ENCODE measurements around the gene RMDN2.
"Not testable (repeated sequence)": the region's sequence is repeated elsewhere in the genome, so short reads cannot be mapped to it uniquely, and the experiment has no call there.

RMDN2 gene

DNA sequence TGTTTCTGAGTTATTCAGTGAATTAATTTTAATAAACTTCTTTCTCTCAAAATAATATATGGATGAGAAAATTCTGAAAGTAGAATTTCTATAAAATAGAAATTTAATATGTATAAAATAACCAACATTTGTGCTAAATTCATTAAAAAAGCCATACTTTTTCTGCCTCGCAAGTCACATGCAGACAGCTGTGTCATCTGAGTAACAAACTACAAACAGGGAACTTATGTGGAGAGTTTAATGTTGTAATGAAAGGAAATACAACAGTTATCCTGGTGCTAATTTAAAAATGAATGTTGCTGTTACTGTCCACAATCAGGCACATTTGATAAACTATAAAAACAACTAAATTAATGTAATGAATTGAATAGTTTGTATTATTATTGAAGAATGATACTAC is 22.2 kb downstream of the RMDN2 start:
- Histone ChIP-seq H3K36me3 (replicated peaks; ENCODE audit: insufficient read depth, low read length) (no peaks in the 10 kb centered on the region), H3K4me2 (ENCODE audit: low read depth, low read length) (no peak overlapping the region)

DNA sequence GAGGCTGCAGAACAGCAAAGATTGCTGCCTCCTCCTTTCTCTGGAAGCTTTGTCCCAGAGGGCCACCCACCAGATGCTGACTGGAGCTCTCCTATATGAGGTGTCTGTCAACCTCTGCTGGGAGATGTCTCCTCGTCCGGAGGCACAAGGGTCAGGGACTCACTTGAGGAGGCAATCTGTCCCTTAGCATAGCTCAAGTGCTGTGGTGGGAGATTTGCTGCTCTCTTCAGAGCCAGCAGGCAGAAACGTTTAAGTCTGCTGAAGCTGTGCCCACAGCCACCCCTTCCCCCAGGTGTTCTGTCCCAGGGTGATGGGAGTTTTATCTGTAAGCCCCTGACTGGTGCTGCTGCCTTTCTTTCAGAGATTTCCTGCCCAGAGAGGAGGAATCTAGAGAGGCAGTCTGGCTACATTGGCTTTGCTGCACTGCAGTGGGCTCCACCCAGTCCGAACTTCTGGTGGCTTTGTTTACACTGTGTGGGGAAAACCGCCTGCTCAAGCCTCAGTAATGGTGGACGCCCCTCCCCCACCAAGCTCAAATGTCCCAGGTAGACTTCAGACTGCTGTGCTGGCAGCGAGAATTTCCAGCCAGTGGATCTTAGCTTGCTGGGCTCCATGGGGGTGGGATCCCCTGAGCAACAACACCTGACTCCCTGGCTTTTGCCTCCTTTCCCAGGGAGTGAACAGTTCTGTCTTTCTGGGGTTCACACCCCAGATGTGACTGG is 37.1 kb downstream of the RMDN2 start:
- not testable (repeated sequence) for H3K9ac ChIP-seq (ENCODE audit: low read length); H3K9me3 ChIP-seq (replicated peaks; ENCODE audit: insufficient read depth, low read length); H3K4me3 ChIP-seq (ENCODE audit: low read length); H3K4me2 ChIP-seq (ENCODE audit: low read depth, low read length); H3K79me2 ChIP-seq (ENCODE audit: low read length); H3F3A ChIP-seq (ENCODE audit: insufficient read depth, low read length); H3K9me2 ChIP-seq (replicated peaks; ENCODE audit: insufficient read depth, low read length); DNase-seq; H3K27ac ChIP-seq (ENCODE audit: low read length); H3K27me3 ChIP-seq (replicated peaks; ENCODE audit: insufficient read depth, low read length); H4K20me1 ChIP-seq (ENCODE audit: insufficient read depth, low read length); H3K36me3 ChIP-seq (replicated peaks; ENCODE audit: insufficient read depth, low read length); H2AFZ ChIP-seq (ENCODE audit: low read length); H3K4me1 ChIP-seq (ENCODE audit: low read length)

More for the DNA sequence above, 22.2 kb downstream of the RMDN2 start:
- Histone ChIP-seq H3K27me3 (replicated peaks; ENCODE audit: insufficient read depth, low read length) (no peaks in the 10 kb centered on the region), H3K27ac (ENCODE audit: low read length) (no peak overlapping the region), H3K9me3 (replicated peaks; ENCODE audit: insufficient read depth, low read length) (no peaks in the 10 kb centered on the region), H3K9ac (ENCODE audit: low read length) (no peak overlapping the region), H3K4me3 (ENCODE audit: low read length) (no peak overlapping the region), H2AFZ (ENCODE audit: low read length) (no peak overlapping the region), H4K20me1 (ENCODE audit: insufficient read depth, low read length) (no peaks in the 10 kb centered on the region), H3K79me2 (ENCODE audit: low read length) (no peaks in the 10 kb centered on the region), H3K4me1 (ENCODE audit: low read length) (no peaks in the 10 kb centered on the region), H3K9me2 (replicated peaks; ENCODE audit: insufficient read depth, low read length) (no peaks in the 10 kb centered on the region), H3F3A (ENCODE audit: insufficient read depth, low read length) (no peaks in the 10 kb centered on the region)
- TF ChIP-seq EZH2 (optimal IDR thresholded peaks at IDR 0.05; ENCODE audit: low read depth, low read length) (no peak), EZH2phosphoT487 (IDR thresholded peaks at IDR 0.05; ENCODE audit: low read length) (no peak), CTCF (IDR thresholded peaks at IDR 0.05; ENCODE audit: low read length) (no peak)
- DNase-seq: no peak

- not testable (repeated sequence) for H3K4me1 ChIP-seq (ENCODE audit: low read length); H3K27me3 ChIP-seq (replicated peaks; ENCODE audit: insufficient read depth, low read length); H3K9ac ChIP-seq (ENCODE audit: low read length); H3K4me3 ChIP-seq (ENCODE audit: low read length); H4K20me1 ChIP-seq (ENCODE audit: insufficient read depth, low read length); DNase-seq; H3K27ac ChIP-seq (ENCODE audit: low read length); H3K4me2 ChIP-seq (ENCODE audit: low read depth, low read length); H2AFZ ChIP-seq (ENCODE audit: low read length); H3F3A ChIP-seq (ENCODE audit: insufficient read depth, low read length); H3K79me2 ChIP-seq (ENCODE audit: low read length); H3K9me3 ChIP-seq (replicated peaks; ENCODE audit: insufficient read depth, low read length); H3K9me2 ChIP-seq (replicated peaks; ENCODE audit: insufficient read depth, low read length); H3K36me3 ChIP-seq (replicated peaks; ENCODE audit: insufficient read depth, low read length)
Measured at GRCh38 chr2:37962740-37963121, 37.6 kb downstream of the RMDN2 start.

GRCh38 chr2:37963901-37964300 is 38.8 kb downstream of the RMDN2 start:
- not testable (repeated sequence) for H3K9ac ChIP-seq (ENCODE audit: low read length); H3K27me3 ChIP-seq (replicated peaks; ENCODE audit: insufficient read depth, low read length); H3K4me2 ChIP-seq (ENCODE audit: low read depth, low read length); H2AFZ ChIP-seq (ENCODE audit: low read length); DNase-seq; H3K4me3 ChIP-seq (ENCODE audit: low read length); H3K9me2 ChIP-seq (replicated peaks; ENCODE audit: insufficient read depth, low read length); H3F3A ChIP-seq (ENCODE audit: insufficient read depth, low read length); H3K79me2 ChIP-seq (ENCODE audit: low read length); H3K4me1 ChIP-seq (ENCODE audit: low read length); H3K36me3 ChIP-seq (replicated peaks; ENCODE audit: insufficient read depth, low read length); H3K27ac ChIP-seq (ENCODE audit: low read length); H4K20me1 ChIP-seq (ENCODE audit: insufficient read depth, low read length); H3K9me3 ChIP-seq (replicated peaks; ENCODE audit: insufficient read depth, low read length)

GRCh38 chr2:37966326-37966725 is 41.2 kb downstream of the RMDN2 start:
- no peak for DNase-seq
- Histone ChIP-seq H3F3A (ENCODE audit: insufficient read depth, low read length) (no peaks in the 10 kb centered on the region), H3K4me1 (ENCODE audit: low read length) (no peaks in the 10 kb centered on the region), H3K36me3 (replicated peaks; ENCODE audit: insufficient read depth, low read length) (no peaks in the 10 kb centered on the region), H3K4me2 (ENCODE audit: low read depth, low read length) (no peak overlapping the region), H3K27ac (ENCODE audit: low read length) (no peak overlapping the region), H3K9me2 (replicated peaks; ENCODE audit: insufficient read depth, low read length) (no peaks in the 10 kb centered on the region), H3K9ac (ENCODE audit: low read length) (no peak overlapping the region), H3K27me3 (replicated peaks; ENCODE audit: insufficient read depth, low read length) (no peaks in the 10 kb centered on the region), H4K20me1 (ENCODE audit: insufficient read depth, low read length) (no peaks in the 10 kb centered on the region), H2AFZ (ENCODE audit: low read length) (no peak overlapping the region), H3K4me3 (ENCODE audit: low read length) (no peak overlapping the region), H3K79me2 (ENCODE audit: low read length) (no peaks in the 10 kb centered on the region), H3K9me3 (replicated peaks; ENCODE audit: insufficient read depth, low read length) (no peaks in the 10 kb centered on the region)
- TF ChIP-seq EZH2 (optimal IDR thresholded peaks at IDR 0.05; ENCODE audit: low read depth, low read length) (no peak), CTCF (IDR thresholded peaks at IDR 0.05; ENCODE audit: low read length) (no peak), EZH2phosphoT487 (IDR thresholded peaks at IDR 0.05; ENCODE audit: low read length) (no peak)
